NCI-H1436 treated with DMSO at 0.1 percent for 48 hours (cell line): ENCODE results near the gene CACNA1E.

Experiments
- DNase-seq: peaks from one replicate; lab custom pipeline; 2025; lab: John Stamatoyannopoulos, UW

CACNA1E gene

DNA sequence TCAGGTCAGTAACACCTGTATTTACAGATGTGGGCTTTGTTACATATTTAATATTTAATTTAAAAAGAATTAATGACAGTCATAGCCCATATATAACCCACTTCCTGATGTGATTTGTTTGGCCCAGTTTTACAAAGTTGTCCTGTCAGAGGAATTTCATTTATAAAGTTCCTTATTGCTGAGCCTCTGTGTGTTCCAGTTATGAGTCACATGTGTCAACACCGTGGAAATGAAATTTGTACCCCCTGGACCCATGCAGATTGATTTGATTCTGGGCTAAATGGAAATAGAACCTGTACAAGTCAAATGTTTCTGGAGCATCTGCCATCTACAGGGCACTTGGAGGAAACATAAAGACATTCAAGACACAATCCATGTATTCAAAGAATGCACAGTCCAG is 149.2 kb downstream of the CACNA1E start:
- DNase-seq = no peak

GRCh38 chr1:181632960-181633359 is 149.6 kb downstream of the CACNA1E start:
- DNase-seq = no peak

DNA sequence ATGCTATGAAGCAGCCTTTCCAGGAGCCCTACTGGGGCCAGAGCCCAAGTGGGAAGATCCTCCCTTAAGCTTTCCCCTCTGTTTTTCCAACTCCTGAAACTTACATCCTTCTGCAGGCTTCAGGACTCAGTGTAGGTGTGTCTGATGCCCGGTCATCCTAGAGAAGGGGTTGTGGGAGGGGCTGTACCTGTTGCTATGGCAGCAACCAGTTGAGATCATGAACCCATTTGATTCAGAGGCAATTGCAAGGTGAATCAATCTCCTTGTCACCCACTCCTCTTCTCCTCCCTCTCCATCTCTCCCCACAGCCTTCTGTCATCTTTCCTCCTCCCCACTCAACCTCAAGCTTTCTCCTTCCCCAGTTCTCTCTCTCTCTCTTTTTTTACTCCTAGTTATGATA is 151.8 kb downstream of the CACNA1E start:
- no peak for DNase-seq

GRCh38 chr1:181637998-181638397 is 154.7 kb downstream of the CACNA1E start:
- no peak for DNase-seq

DNA sequence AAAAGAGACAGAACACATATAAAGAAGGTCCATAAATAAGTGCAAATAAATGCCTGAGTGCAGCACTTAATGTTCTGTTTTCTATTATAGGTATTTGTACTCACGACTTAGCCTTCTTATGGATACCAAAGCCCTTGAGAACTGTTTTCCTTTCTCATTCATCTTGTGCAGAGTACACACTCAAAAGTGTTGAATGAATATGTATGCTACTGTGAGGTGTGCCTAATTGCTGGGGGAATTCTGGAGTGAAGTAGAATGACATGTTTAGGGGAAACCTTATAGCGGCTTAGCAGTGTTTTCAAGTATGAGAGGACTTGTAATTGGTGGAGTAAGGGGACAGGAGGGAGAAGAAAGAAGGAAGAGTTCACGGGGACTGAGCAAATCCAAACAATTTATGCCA is 157.6 kb downstream of the CACNA1E start:
- DNase-seq = no peak

GRCh38 chr1:181643631-181644030 is 160.3 kb downstream of the CACNA1E start:
- no peak for DNase-seq

DNA sequence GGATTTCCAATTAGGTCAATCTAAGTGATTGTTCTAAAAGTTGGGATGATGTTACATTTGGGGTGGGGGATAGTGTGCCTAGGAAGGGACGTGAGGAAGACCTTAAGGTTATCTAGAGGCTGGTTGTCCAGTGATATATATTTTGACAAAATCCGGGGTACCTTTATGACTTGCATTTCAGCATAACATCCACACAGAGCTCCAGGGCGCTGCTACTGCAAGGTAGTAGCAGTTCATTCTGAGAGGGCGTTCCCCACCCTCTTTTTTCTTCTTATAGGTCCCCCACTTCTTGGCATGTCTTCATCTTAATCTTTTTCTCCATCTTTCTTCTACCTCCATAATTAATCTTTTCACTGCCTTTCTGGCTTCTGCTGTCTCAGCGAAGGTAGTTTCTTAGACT is 161.9 kb downstream of the CACNA1E start:
- no peak for DNase-seq

- no peak for DNase-seq
Observed at GRCh38 chr1:181646710-181647109, 163.4 kb downstream of the CACNA1E start.

DNA sequence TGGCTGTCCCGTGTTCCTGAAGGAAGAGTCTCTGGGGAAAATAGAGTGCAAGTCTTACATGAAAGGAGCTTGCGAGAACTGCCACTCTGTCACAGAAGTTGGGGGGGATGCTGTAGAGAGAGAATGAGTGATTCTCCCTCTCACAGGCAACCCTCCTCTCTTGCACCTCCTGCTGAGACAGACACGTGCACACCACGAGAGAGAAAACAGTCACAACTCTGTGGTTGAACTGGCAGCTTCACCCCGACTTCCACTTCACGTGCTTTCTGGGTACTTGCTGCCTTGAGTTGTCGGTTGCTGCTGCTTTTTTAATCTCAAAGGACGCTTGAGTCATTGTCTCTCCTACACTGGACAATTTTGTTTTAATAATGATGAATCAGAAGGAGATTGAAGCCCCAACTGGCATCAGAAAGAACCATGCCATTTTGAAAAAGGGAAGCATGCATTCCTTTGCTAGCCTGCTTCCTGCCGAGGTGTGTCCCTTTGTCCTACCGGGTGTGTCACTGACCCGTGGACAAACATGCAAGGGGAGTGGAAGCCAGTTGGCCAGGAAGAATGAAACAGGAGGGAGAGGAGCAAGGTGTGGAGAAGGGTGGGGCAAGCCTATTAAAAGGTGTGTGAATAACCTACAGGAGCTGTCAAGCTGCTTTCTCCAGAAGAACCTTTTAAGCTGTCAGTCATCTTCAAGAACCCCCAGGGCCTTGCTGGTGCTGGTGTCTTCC is 164.2 kb downstream of the CACNA1E start:
- DNase-seq = no peak

DNA sequence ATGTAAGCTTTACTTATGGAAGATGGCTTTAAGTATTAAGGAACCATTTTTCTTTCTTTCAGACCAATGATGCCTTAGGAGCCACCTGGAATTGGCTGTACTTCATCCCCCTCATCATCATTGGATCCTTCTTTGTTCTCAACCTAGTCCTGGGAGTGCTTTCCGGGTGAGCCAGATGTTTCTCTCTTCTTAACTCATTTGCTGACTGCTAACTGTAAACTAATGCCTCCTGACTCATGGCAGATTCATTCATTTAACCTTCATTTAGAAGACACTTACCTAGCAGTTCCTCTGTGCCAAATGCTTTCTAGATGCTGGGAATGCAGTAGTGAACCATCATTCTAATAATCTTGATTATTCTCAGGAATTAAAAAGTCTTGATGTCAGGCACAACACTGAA is 168.0 kb downstream of the CACNA1E start:
- DNase-seq = no peak

GRCh38 chr1:181655756-181656155 is 172.4 kb downstream of the CACNA1E start:
- no peak for DNase-seq

- no peak for DNase-seq
Observed at GRCh38 chr1:181656491-181656890, 173.2 kb downstream of the CACNA1E start.

GRCh38 chr1:181658581-181658980 is 175.3 kb downstream of the CACNA1E start:
- no peak for DNase-seq

DNA sequence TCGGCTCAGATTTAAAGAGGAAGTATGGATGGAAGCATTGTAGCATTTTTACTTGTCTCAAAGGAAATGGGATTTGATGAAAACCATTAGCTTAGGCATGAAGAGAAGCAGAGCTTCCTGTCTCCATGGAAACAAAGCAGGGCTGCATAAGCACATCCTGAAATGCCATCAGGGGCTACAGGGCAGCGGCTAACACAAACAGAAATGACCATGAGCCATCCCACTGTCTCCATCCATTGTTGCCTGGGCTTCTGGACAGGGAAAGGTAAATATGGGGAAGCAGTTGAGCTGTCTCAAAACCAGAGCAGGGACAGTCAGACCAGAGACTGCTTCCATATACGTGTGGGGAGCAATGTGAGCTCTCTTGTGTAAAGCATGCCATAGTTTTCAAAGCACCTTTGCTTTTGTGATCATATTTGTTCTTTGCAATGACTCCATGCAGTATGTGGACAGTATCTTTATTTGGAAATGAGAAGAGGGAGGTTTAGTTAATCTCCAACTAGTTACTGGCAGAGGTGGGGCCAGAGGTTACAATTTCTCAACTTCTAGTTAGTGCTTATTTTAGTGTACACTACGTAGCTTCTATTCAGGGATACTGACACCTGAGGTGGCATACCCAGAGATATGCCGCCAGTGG is 176.1 kb downstream of the CACNA1E start:
- no peak for DNase-seq

GRCh38 chr1:181660621-181661020 is 177.3 kb downstream of the CACNA1E start:
- DNase-seq = no peak

DNA sequence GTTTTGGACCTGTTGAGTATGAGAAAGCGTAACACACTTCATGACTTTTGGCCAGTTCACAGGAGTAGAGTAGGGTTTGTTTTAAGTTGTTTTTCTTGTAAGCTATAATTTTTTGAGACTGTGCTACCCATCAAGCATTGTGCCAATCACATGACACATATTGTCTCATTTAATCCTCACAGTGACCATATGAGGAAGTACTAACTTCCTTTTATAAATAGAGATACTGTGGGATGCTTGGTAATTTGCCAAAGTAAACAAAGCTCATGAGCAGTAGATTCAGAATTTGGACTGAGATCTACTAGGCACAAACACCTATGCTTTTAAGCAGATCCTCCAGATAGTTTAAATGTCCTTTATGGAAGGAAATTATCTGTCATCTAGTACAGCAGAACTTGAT is 178.3 kb downstream of the CACNA1E start:
- no peak for DNase-seq

- DNase-seq = no peak
Observed at GRCh38 chr1:181662606-181663005, 179.3 kb downstream of the CACNA1E start.

- DNase-seq = no peak
Observed at GRCh38 chr1:181664543-181664942, 181.2 kb downstream of the CACNA1E start.

- no peak for DNase-seq
Observed at GRCh38 chr1:181669246-181669645, 185.9 kb downstream of the CACNA1E start.

- DNase-seq = no peak
Observed at GRCh38 chr1:181674617-181675016, 191.3 kb downstream of the CACNA1E start.

GRCh38 chr1:181675091-181675917 is 192.0 kb downstream of the CACNA1E start:
- no peak for DNase-seq

DNA sequence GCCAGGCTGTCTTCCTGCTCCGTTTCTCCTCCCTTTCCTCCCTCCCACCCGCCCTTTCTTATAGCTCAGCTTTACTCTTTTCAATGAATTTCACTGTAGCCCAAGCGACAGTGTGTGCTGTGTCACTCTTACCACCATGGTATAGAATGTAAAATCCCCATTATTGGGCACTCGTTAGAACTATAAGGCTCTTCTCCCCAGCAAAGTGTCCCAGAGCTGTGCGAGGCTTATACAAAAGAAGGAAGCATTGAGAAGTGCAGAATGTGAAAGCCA is 192.5 kb downstream of the CACNA1E start:
- no peak for DNase-seq

DNA sequence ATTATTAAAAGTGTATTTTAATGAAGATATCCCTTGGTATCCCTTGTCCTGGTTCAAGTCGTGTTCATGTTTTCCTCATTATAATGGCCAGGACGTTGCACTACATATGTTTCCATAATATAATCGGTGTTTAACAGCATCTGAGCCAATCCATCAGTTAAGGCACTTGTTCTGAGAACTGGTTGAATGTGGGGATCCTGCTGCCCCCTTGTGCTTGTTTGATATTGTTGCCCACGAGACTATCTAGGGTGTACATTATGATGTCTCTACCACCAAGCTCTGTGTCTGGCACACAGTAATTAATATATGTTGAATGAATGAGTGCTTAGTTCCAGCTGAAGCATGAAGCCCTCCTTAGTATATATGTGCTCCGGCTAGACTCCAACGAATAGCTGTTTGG is 193.0 kb downstream of the CACNA1E start:
- DNase-seq = no peak
